HCT116 (cell line): Measurements from ENCODE around the gene ATG4C. TPM values are rescaled to one million over a fixed set of nuclear protein-coding genes. Genes with fewer than 3 reads are reported as not detected.

Experiments
- ATAC-seq: fragments of 200-7000 bp; cut with Tn5 transposase; 2 replicates; pipeline ENCODE4 v1.9.1; 2020; ENCODE audit warnings: mild to moderate bottlenecking, moderate library complexity
- BruUV-seq: library from RNA; stranded (reverse); fragments of 400-500 nt; replicated peaks from 2 replicates; lab custom pipeline; 2021; lab: Mats Ljungman, UMichigan
- CTCF ChIA-PET: fragments of 300-600 bp; sonication (Branson Sonifier 250); formaldehyde crosslinking; loops from one replicate; lab custom pipeline; 2021; ENCODE audit warnings: antibody characterized with exemption; lab: Charles Lee
- POLR2A ChIA-PET: fragments of 300-600, 350-600 bp; sonication (Branson Sonifier 250); formaldehyde crosslinking; loops from one replicate; lab custom pipeline; 2021; ENCODE audit warnings: antibody characterized with exemption; lab: Charles Lee
- RAD21 ChIA-PET, 2 experiments: fragments of 300-600 bp; sonication (Branson Sonifier 250); formaldehyde crosslinking; loops; one replicate each; lab custom pipeline; 2023; ENCODE audit warnings: low total read pairs in 2 of 2; ENCODE audit not compliant: uncharacterized antibody in 2 of 2, unreplicated experiment in 2 of 2, low non-redundant PET in 1 of 2; lab: Charles Lee
- DNase-seq: peaks from one replicate; pipeline ENCODE4 v3.0.0-alpha.2; 2010; ENCODE audit warnings: low read depth, low spot score
- H2AFZ ChIP-seq: fragments of 200-600 bp; shearing (Covaris generic), sonication (generic); 2 replicates; pipeline ENCODE4 v1.6.1; 2017; ENCODE audit warnings: low read depth, mixed run types, mixed read lengths, antibody characterized with exemption, low read length; ENCODE audit not compliant: poor library complexity, severe bottlenecking
- H3K27ac ChIP-seq: 2 replicates; pipeline ENCODE4 v1.5.1; 2012; ENCODE audit warnings: low read depth, low read length
- H3K27me3 ChIP-seq: fragments of 200-600 bp; sonication (generic); 2 replicates; pipeline ENCODE4 v1.6.1; 2016; ENCODE audit warnings: mixed run types, low read length, mixed read lengths; ENCODE audit not compliant: insufficient read depth
- H3K36me3 ChIP-seq, 2 experiments: fragments of 200-500 bp in 1 of 2; fragments of 200-600 bp in 1 of 2; sonication (Bioruptor generic) in 1 of 2; sonication (generic) in 1 of 2; 2 replicates each; pipeline versions ENCODE4 v1.5.1 to v1.6.1; 2014 to 2016; ENCODE audit warnings: low read length in 2 of 2, inconsistent platforms in 1 of 2, mixed read lengths in 1 of 2, mixed run types in 1 of 2; ENCODE audit not compliant: insufficient read depth in 2 of 2, control insufficient read depth in 1 of 2
- H3K4me1 ChIP-seq, 2 experiments: fragments of 200-600 bp in 1 of 2; sonication (generic) in 1 of 2; 2 replicates each; pipeline versions ENCODE4 v1.5.1 to v1.6.1; 2012 to 2017; ENCODE audit warnings: low read length in 2 of 2, inconsistent platforms in 1 of 2, mild to moderate bottlenecking in 1 of 2, mixed read lengths in 1 of 2, mixed run types in 1 of 2, moderate library complexity in 1 of 2; ENCODE audit not compliant: insufficient read depth in 2 of 2, control insufficient read depth in 1 of 2
- H3K4me2 ChIP-seq: fragments of 200-600 bp; sonication (generic); 2 replicates; pipeline ENCODE4 v1.6.1; 2017; ENCODE audit warnings: mixed run types, low read length, mixed read lengths
- H3K4me3 ChIP-seq, 2 experiments: fragments of 200-600 bp in 1 of 2; sonication (generic) in 1 of 2; replicated peaks in 1 of 2; 2 replicates each; pipeline ENCODE4 v1.5.1; 2011 to 2016; ENCODE audit warnings: low read length in 2 of 2, control low read depth in 1 of 2, low read depth in 1 of 2, mild to moderate bottlenecking in 1 of 2, mixed read lengths in 1 of 2, mixed run types in 1 of 2
- H3K79me2 ChIP-seq: fragments of 200-600 bp; sonication (generic); 2 replicates; pipeline ENCODE4 v1.6.1; 2017; ENCODE audit warnings: mild to moderate bottlenecking, mixed run types, low read length, moderate library complexity, mixed read lengths; ENCODE audit not compliant: insufficient read depth
- H3K9ac ChIP-seq: fragments of 200-600 bp; sonication (generic); 2 replicates; pipeline ENCODE4 v1.6.1; 2016; ENCODE audit warnings: low read length, mixed read lengths
- H3K9me2 ChIP-seq: fragments of 200-600 bp; sonication (generic), shearing (Covaris generic); 2 replicates; pipeline ENCODE4 v1.6.1; 2017; ENCODE audit warnings: mixed run types, mild to moderate bottlenecking, moderate library complexity; ENCODE audit not compliant: insufficient read depth
- H3K9me3 ChIP-seq, 2 experiments: fragments of 200-500 bp in 1 of 2; fragments of 200-600 bp in 1 of 2; sonication (Bioruptor generic) in 1 of 2; sonication (generic) in 1 of 2; 2 replicates each; pipeline ENCODE4 v1.6.1; 2014 to 2017; ENCODE audit warnings: low read length in 2 of 2, mixed read lengths in 2 of 2, inconsistent platforms in 1 of 2, low read depth in 1 of 2, mild to moderate bottlenecking in 1 of 2, mixed run types in 1 of 2, moderate library complexity in 1 of 2; ENCODE audit not compliant: control insufficient read depth in 1 of 2, insufficient read depth in 1 of 2
- H4K20me1 ChIP-seq: fragments of 200-600 bp; sonication (generic), shearing (Covaris generic); 2 replicates; pipeline ENCODE4 v1.6.1; 2017; ENCODE audit warnings: mixed run types, mild to moderate bottlenecking, moderate library complexity; ENCODE audit not compliant: insufficient read depth
- CEBPB ChIP-seq: IDR thresholded peaks from 2 replicates; pipeline ENCODE4 v1.6.1; 2012; ENCODE audit warnings: low read depth
- EGR1 ChIP-seq: IDR thresholded peaks from 2 replicates; pipeline ENCODE4 v1.6.1; 2012; ENCODE audit warnings: low read depth
- ELF1 ChIP-seq: IDR thresholded peaks from 2 replicates; pipeline ENCODE4 v1.6.1; 2012; ENCODE audit warnings: low read depth, borderline replicate concordance
- EZH2 ChIP-seq: fragments of 200-600 bp; sonication (generic); IDR thresholded peaks from 2 replicates; pipeline ENCODE4 v1.6.1; 2017; ENCODE audit warnings: antibody characterized with exemption, mixed run types
- EZH2phosphoT487 ChIP-seq: fragments of 200-600 bp; IDR thresholded peaks from 2 replicates; pipeline ENCODE4 v1.6.1; 2018; ENCODE audit warnings: antibody characterized with exemption, borderline replicate concordance
- POLR2AphosphoS5 ChIP-seq: IDR thresholded peaks from 2 replicates; pipeline ENCODE4 v1.6.1; 2011; ENCODE audit warnings: mild to moderate bottlenecking, low read depth, low read length, moderate library complexity
- SIN3A ChIP-seq: IDR thresholded peaks from 2 replicates; pipeline ENCODE4 v1.6.1; 2012; ENCODE audit warnings: low read depth
- SP1 ChIP-seq: IDR thresholded peaks from 2 replicates; pipeline ENCODE4 v1.6.1; 2012; ENCODE audit warnings: low read depth
- SRF ChIP-seq: IDR thresholded peaks from 2 replicates; pipeline ENCODE4 v1.6.1; 2012; ENCODE audit warnings: low read depth
- TCF7L2 ChIP-seq: IDR thresholded peaks from 2 replicates; pipeline ENCODE4 v1.7.0; 2011; ENCODE audit warnings: borderline replicate concordance, inconsistent platforms; ENCODE audit not compliant: insufficient read depth, insufficient read length; ENCODE audit errors: extremely low read depth
- intact Hi-C: fragments of 100-400 bp; cut with micrococcal nuclease; formaldehyde crosslinking; loops from 2 replicates; pipeline ENCODE4 v1.10.0; 2022
- total RNA-seq: library from RNA; stranded (reverse); gene quantifications from one replicate; pipeline ENCODE4 v1.2.1, GENCODE V29; 2021; ENCODE audit not compliant: unreplicated experiment
- TF ChIP-seq, protein P1 (sequence below): IDR thresholded peaks from 2 replicates; pipeline ENCODE4 v1.6.1; 2011; ENCODE audit warnings: mild to moderate bottlenecking, low read length, moderate library complexity; ENCODE audit not compliant: insufficient replicate concordance; ENCODE audit errors: extremely low read depth
- TF ChIP-seq, protein P2 (sequence below), 3 experiments: fragments of 200-600 bp in 1 of 3; sonication (generic) in 1 of 3; IDR thresholded peaks in 2 of 3; conservative IDR thresholded peaks in 1 of 3; 2 replicates each; pipeline ENCODE4 v1.5.1; 2012 to 2017; ENCODE audit warnings: low read depth in 2 of 3, low read length in 2 of 3, antibody characterized with exemption in 1 of 3, borderline replicate concordance in 1 of 3, control low read depth in 1 of 3, mild to moderate bottlenecking in 1 of 3, mixed read lengths in 1 of 3, mixed run types in 1 of 3, moderate library complexity in 1 of 3; ENCODE audit not compliant: insufficient read depth in 1 of 3

ATG4C gene
- total RNA-seq, 1 experiment from 2014 or later: 11.8 TPM

- H3K79me2 ChIP-seq: no peaks in the 10 kb centered on the region
- DNase-seq: no peak
- BruUV-seq: no TSS peak
- CTCF ChIA-PET: interaction anchor here (1.5 to 3.4 kb wide), 2 partner anchors 10 to 17 kb away, joined by 3 to 22 read pairs; no protein-coding TSS in a partner anchor
- no peak overlapping the region for H3K27ac ChIP-seq
- H4K20me1 ChIP-seq: no peaks in the 10 kb centered on the region
- no peak overlapping the region for H3K9ac ChIP-seq
- no peak for ATAC-seq
- H3K4me2 ChIP-seq: no peak overlapping the region
- no peaks in the 10 kb centered on the region for H3K36me3 ChIP-seq
- POLR2A ChIA-PET: no interaction called here
- no peaks in the 10 kb centered on the region for H3K9me3 ChIP-seq
- no peaks in the 10 kb centered on the region for H3K4me1 ChIP-seq
- H3K27me3 ChIP-seq: no peaks in the 10 kb centered on the region
- RAD21 ChIA-PET: no interaction called here
- no peak overlapping the region for H2AFZ ChIP-seq
- intact Hi-C loops: no loop called here
- H3K9me2 ChIP-seq: no peaks in the 10 kb centered on the region
- H3K4me3 ChIP-seq: no peak overlapping the region
- TF ChIP-seq EZH2: no peak
Measured at GRCh38 chr1:62832276-62832675, 48.3 kb downstream of the ATG4C start.

DNA sequence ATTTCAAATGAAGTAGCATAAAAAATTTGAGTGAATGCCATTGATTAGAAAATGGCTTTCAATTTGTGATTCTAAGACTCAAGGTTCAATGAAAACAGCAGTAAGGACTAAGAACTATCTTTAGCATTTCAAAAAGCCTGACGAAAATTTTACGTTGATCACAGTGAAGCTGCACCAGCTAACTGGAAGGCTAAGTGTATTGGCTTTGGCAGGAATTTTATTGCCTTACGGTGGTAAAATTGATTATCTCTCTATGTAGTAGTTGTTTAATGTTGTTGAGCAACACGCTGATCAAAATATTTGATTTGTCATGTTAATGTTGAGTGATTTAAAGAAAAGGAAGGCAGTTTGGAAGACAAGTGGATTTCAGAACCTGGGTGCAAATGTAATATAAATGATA lies 49.6 kb downstream of the ATG4C start:
- TF ChIP-seq TCF7L2: no peak
- TF ChIP-seq EZH2phosphoT487: no peak
- no peak for TF ChIP-seq ELF1
- no peak for TF ChIP-seq SIN3A
- TF ChIP-seq, protein P1, sequence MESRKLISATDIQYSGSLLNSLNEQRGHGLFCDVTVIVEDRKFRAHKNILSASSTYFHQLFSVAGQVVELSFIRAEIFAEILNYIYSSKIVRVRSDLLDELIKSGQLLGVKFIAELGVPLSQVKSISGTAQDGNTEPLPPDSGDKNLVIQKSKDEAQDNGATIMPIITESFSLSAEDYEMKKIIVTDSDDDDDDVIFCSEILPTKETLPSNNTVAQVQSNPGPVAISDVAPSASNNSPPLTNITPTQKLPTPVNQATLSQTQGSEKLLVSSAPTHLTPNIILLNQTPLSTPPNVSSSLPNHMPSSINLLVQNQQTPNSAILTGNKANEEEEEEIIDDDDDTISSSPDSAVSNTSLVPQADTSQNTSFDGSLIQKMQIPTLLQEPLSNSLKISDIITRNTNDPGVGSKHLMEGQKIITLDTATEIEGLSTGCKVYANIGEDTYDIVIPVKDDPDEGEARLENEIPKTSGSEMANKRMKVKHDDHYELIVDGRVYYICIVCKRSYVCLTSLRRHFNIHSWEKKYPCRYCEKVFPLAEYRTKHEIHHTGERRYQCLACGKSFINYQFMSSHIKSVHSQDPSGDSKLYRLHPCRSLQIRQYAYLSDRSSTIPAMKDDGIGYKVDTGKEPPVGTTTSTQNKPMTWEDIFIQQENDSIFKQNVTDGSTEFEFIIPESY: no peak
- TF ChIP-seq CEBPB: no peak
- TF ChIP-seq SRF: no peak
- TF ChIP-seq EGR1: no peak
- TF ChIP-seq POLR2AphosphoS5: no peak
- TF ChIP-seq, protein P2, sequence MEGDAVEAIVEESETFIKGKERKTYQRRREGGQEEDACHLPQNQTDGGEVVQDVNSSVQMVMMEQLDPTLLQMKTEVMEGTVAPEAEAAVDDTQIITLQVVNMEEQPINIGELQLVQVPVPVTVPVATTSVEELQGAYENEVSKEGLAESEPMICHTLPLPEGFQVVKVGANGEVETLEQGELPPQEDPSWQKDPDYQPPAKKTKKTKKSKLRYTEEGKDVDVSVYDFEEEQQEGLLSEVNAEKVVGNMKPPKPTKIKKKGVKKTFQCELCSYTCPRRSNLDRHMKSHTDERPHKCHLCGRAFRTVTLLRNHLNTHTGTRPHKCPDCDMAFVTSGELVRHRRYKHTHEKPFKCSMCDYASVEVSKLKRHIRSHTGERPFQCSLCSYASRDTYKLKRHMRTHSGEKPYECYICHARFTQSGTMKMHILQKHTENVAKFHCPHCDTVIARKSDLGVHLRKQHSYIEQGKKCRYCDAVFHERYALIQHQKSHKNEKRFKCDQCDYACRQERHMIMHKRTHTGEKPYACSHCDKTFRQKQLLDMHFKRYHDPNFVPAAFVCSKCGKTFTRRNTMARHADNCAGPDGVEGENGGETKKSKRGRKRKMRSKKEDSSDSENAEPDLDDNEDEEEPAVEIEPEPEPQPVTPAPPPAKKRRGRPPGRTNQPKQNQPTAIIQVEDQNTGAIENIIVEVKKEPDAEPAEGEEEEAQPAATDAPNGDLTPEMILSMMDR (IDR thresholded peaks at IDR 0.05 in 2 of 3, conservative IDR thresholded peaks at IDR 0.05 in 1 of 3; ENCODE audit: borderline replicate concordance in 1 of 3, insufficient read depth in 1 of 3, low read depth in 2 of 3, low read length in 2 of 3): no peak
- no peak for TF ChIP-seq SP1
- TF ChIP-seq, all 23 proteins: peak for 0
- H3K36me3 ChIP-seq: no peaks in the 10 kb centered on the region
- ATAC-seq (no peak), DNase-seq (no peak)
- H4K20me1 ChIP-seq: no peaks in the 10 kb centered on the region
- ChIA-PET CTCF (interaction anchor here (1.0 to 3.4 kb wide), 2 partner anchors 8 to 73 kb away, joined by 3 to 22 read pairs; no protein-coding TSS in a partner anchor), POLR2A (no interaction called here), RAD21 (no interaction called here)
- intact Hi-C loops: no loop called here
- H2AFZ ChIP-seq: no peak overlapping the region
- H3K27ac ChIP-seq: no peak overlapping the region
- H3K4me1 ChIP-seq: no peaks in the 10 kb centered on the region
- H3K27me3 ChIP-seq: no peaks in the 10 kb centered on the region
- no peaks in the 10 kb centered on the region for H3K79me2 ChIP-seq
- H3K9ac ChIP-seq: no peak overlapping the region
- H3K9me3 ChIP-seq: no peaks in the 10 kb centered on the region
- H3K4me3 ChIP-seq: no peak overlapping the region
- H3K9me2 ChIP-seq: no peaks in the 10 kb centered on the region
- no peak overlapping the region for H3K4me2 ChIP-seq
- BruUV-seq: no TSS peak
